ENCODE data around the gene C1QC.

The C1QC gene

GRCh38 chr1:22600071-22600816 is 43.2 kb upstream of the C1QC start:
- no peak for DNase-seq (ENCODE audit: low read depth)
- H3K4me3 ChIP-seq (ENCODE audit: control insufficient read depth, low read depth, low read length), result no peak overlapping the region
- no peak for TF ChIP-seq CTCF (conservative IDR thresholded peaks at IDR 0.05; ENCODE audit: control insufficient read depth, insufficient read depth, low read depth, low read length)

GRCh38 chr1:22600817-22601605 is 42.4 kb upstream of the C1QC start:
- H3K4me3 ChIP-seq (ENCODE audit: control insufficient read depth, low read depth, low read length), result no peak overlapping the region
- TF ChIP-seq CTCF (conservative IDR thresholded peaks at IDR 0.05; ENCODE audit: control insufficient read depth, insufficient read depth, low read depth, low read length), result no peak
- no peak for DNase-seq (ENCODE audit: low read depth)

- H3K4me3 ChIP-seq (ENCODE audit: control insufficient read depth, low read depth, low read length), result no peak overlapping the region
- no peak for DNase-seq (ENCODE audit: low read depth)
- no peak for TF ChIP-seq CTCF (conservative IDR thresholded peaks at IDR 0.05; ENCODE audit: control insufficient read depth, insufficient read depth, low read depth, low read length)
Observed at GRCh38 chr1:22601610-22602009, 41.8 kb upstream of the C1QC start.

- DNase-seq (ENCODE audit: low read depth), result no peak
- H3K4me3 ChIP-seq (ENCODE audit: control insufficient read depth, low read depth, low read length), result no peak overlapping the region
- no peak for TF ChIP-seq CTCF (conservative IDR thresholded peaks at IDR 0.05; ENCODE audit: control insufficient read depth, insufficient read depth, low read depth, low read length)
Observed at GRCh38 chr1:22602060-22602740, 41.2 kb upstream of the C1QC start.

GRCh38 chr1:22606161-22606560 is 37.3 kb upstream of the C1QC start:
- H3K4me3 ChIP-seq (ENCODE audit: control insufficient read depth, low read depth, low read length), result no peak overlapping the region
- DNase-seq (ENCODE audit: low read depth), result no peak
- no peak for TF ChIP-seq CTCF (conservative IDR thresholded peaks at IDR 0.05; ENCODE audit: control insufficient read depth, insufficient read depth, low read depth, low read length)

GRCh38 chr1:22607154-22607553 is 36.3 kb upstream of the C1QC start:
- DNase-seq (ENCODE audit: low read depth), result no peak
- no peak for TF ChIP-seq CTCF (conservative IDR thresholded peaks at IDR 0.05; ENCODE audit: control insufficient read depth, insufficient read depth, low read depth, low read length)
- H3K4me3 ChIP-seq (ENCODE audit: control insufficient read depth, low read depth, low read length), result no peak overlapping the region

All from fibroblast of mammary gland (primary cell).